Measurements from ENCODE around the gene ST6GALNAC3.

The ST6GALNAC3 gene

GRCh38 chr1:76145332-76145731 is 70.8 kb downstream of the ST6GALNAC3 start:
- no peak for DNase-seq

GRCh38 chr1:76146184-76146583 is 71.6 kb downstream of the ST6GALNAC3 start:
- DNase-seq = no peak

- DNase-seq = no peak
Measured at GRCh38 chr1:76147917-76148316, 73.4 kb downstream of the ST6GALNAC3 start.

GRCh38 chr1:76148460-76148859 is 73.9 kb downstream of the ST6GALNAC3 start:
- DNase-seq = no peak

GRCh38 chr1:76153841-76154205 is 79.3 kb downstream of the ST6GALNAC3 start:
- DNase-seq = no peak

- peak in 13 of 14 donors; percentile 14 to 72 (median 53) for DNase-seq
Measured at GRCh38 chr1:76154206-76154956, 79.8 kb downstream of the ST6GALNAC3 start.

- no peak for DNase-seq
Measured at GRCh38 chr1:76156987-76157386, 82.4 kb downstream of the ST6GALNAC3 start.

GRCh38 chr1:76158126-76158525 is 83.6 kb downstream of the ST6GALNAC3 start:
- DNase-seq = no peak

GRCh38 chr1:76160225-76160624 is 85.7 kb downstream of the ST6GALNAC3 start:
- DNase-seq = no peak

- no peak for DNase-seq
Measured at GRCh38 chr1:76161451-76161850, 86.9 kb downstream of the ST6GALNAC3 start.

- no peak for DNase-seq
Measured at GRCh38 chr1:76162254-76162653, 87.7 kb downstream of the ST6GALNAC3 start.

- no peak for DNase-seq
Measured at GRCh38 chr1:76164165-76164564, 89.6 kb downstream of the ST6GALNAC3 start.

GRCh38 chr1:76170084-76170483 is 95.5 kb downstream of the ST6GALNAC3 start:
- DNase-seq = no peak

- DNase-seq = no peak
Measured at GRCh38 chr1:76170513-76170912, 96.0 kb downstream of the ST6GALNAC3 start.

- DNase-seq = no peak
Measured at GRCh38 chr1:76176000-76176399, 101.5 kb downstream of the ST6GALNAC3 start.

- DNase-seq = no peak
Measured at GRCh38 chr1:76177615-76178014, 103.1 kb downstream of the ST6GALNAC3 start.

- no peak for DNase-seq
Measured at GRCh38 chr1:76179219-76179698, 104.7 kb downstream of the ST6GALNAC3 start.

- DNase-seq = no peak
Measured at GRCh38 chr1:76185207-76185606, 110.7 kb downstream of the ST6GALNAC3 start.

- DNase-seq = no peak
Measured at GRCh38 chr1:76186554-76187170, 112.1 kb downstream of the ST6GALNAC3 start.

GRCh38 chr1:76187436-76187835 is 112.9 kb downstream of the ST6GALNAC3 start:
- DNase-seq = no peak

GRCh38 chr1:76189310-76189709 is 114.8 kb downstream of the ST6GALNAC3 start:
- no peak for DNase-seq

- DNase-seq = no peak
Measured at GRCh38 chr1:76190749-76191424, 116.3 kb downstream of the ST6GALNAC3 start.

- DNase-seq = no peak
Measured at GRCh38 chr1:76191561-76191960, 117.0 kb downstream of the ST6GALNAC3 start.

- DNase-seq = no peak
Measured at GRCh38 chr1:76198452-76198851, 123.9 kb downstream of the ST6GALNAC3 start.

Data from C1 segment of cervical spinal cord (tissue), 14 donors.